ENCODE measurements around the gene NCCRP1.
A peak's percentile ranks its signal among the peaks of the same experiment; 100 is the strongest.

Gene NCCRP1

GRCh38 chr19:39169143-39169810 lies 27.5 kb upstream of the NCCRP1 start:
- ChIA-PET CTCF (no interaction called here), POLR2A (ENCODE audit: low non-redundant PET) (no interaction called here)
- no peak for DNase-seq (ENCODE audit: low spot score)
- TF ChIP-seq, protein P1, sequence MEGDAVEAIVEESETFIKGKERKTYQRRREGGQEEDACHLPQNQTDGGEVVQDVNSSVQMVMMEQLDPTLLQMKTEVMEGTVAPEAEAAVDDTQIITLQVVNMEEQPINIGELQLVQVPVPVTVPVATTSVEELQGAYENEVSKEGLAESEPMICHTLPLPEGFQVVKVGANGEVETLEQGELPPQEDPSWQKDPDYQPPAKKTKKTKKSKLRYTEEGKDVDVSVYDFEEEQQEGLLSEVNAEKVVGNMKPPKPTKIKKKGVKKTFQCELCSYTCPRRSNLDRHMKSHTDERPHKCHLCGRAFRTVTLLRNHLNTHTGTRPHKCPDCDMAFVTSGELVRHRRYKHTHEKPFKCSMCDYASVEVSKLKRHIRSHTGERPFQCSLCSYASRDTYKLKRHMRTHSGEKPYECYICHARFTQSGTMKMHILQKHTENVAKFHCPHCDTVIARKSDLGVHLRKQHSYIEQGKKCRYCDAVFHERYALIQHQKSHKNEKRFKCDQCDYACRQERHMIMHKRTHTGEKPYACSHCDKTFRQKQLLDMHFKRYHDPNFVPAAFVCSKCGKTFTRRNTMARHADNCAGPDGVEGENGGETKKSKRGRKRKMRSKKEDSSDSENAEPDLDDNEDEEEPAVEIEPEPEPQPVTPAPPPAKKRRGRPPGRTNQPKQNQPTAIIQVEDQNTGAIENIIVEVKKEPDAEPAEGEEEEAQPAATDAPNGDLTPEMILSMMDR (conservative IDR thresholded peaks at IDR 0.05; ENCODE audit: low read depth): no peak
- H3K27ac ChIP-seq: no peak overlapping the region

- POLR2A ChIA-PET (ENCODE audit: low non-redundant PET): no interaction called here
- no peak for DNase-seq (ENCODE audit: low spot score)
These were observed 26.2 kb upstream of the NCCRP1 start for GRCh38 chr19:39170386-39171231.

DNA sequence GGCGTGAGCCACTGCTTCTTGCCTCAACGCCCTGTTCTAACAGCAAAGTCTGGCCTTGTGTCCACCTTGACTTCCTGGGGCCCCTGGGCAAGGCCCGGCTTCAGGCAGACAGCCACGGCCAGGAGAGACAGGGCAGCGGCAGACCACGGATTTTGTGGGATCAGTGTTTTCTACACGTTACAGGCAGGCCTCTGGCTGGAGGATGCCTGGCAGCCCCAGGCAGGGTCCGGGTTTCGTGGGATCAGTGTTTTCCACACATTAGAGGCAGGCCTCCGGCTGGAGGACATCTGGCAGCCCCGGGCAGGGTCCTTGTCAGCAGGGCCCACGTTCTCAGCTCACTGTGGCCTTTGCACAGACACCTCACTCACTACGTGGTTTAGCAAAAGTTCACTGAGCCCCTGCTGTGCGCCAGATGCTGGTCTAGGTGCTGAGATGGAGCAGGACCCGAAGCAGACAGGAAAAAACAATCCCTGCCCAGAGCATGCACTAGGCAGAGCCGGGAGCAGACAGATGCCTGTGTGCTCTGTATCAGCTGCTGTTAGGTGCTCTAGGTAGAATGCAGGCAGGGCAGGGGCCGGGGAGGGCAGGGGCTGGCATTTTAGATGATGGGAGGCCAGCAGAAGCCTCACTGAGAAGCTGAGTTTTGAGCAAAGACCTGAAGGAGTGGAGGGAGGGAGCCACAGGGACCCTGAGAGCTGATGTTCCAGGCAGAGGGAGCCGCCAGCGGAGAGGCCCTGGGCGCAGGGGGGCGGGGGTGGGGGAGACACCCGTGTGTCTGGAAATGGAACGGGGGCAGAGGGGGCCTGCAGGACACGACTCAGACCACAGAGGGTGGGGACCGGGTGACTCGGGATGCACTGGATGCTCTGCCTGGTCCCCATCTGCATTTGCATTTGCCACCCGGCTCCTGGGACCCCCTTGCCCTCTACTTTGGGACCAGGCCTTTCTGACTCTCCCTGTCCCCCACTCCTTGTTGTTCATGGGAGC lies 25.0 kb upstream of the NCCRP1 start:
- TF ChIP-seq, protein P1 (conservative IDR thresholded peaks at IDR 0.05; ENCODE audit: low read depth): no peak
- H3K27ac ChIP-seq: peak overlapping the region; percentile 35
- ChIA-PET CTCF (no interaction called here), POLR2A (ENCODE audit: low non-redundant PET) (no interaction called here)
- no peak for DNase-seq (ENCODE audit: low spot score)

More at GRCh38 chr19:39170386-39171231, 26.2 kb upstream of the NCCRP1 start:
- peak overlapping the region; percentile 35 for H3K27ac ChIP-seq
- CTCF ChIA-PET: no interaction called here
- TF ChIP-seq, protein P1 (conservative IDR thresholded peaks at IDR 0.05; ENCODE audit: low read depth): no peak

GRCh38 chr19:39172700-39173501 lies 23.9 kb upstream of the NCCRP1 start:
- H3K27ac ChIP-seq: no peak overlapping the region
- CTCF ChIA-PET: no interaction called here
- POLR2A ChIA-PET (ENCODE audit: low non-redundant PET): no interaction called here
- DNase-seq (ENCODE audit: low spot score): no peak
- TF ChIP-seq, protein P1 (conservative IDR thresholded peaks at IDR 0.05; ENCODE audit: low read depth): no peak

DNA sequence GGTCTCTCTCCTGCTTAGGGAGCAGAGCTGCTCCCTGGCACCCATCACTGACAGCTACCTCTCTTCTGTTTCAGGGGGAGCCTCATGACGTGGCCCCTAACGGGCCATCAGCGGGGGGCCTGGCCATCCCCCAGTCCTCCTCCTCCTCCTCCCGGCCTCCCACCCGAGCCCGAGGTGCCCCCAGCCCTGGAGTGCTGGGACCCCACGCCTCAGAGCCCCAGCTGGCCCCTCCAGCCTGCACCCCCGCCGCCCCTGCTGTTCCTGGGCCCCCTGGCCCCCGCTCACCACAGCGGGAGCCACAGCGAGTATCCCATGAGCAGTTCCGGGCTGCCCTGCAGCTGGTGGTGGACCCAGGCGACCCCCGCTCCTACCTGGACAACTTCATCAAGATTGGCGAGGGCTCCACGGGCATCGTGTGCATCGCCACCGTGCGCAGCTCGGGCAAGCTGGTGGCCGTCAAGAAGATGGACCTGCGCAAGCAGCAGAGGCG lies 23.2 kb upstream of the NCCRP1 start:
- H3K27ac ChIP-seq: no peak overlapping the region
- TF ChIP-seq, protein P1 (conservative IDR thresholded peaks at IDR 0.05; ENCODE audit: low read depth): no peak
- ChIA-PET CTCF (no interaction called here), POLR2A (ENCODE audit: low non-redundant PET) (no interaction called here)
- no peak for DNase-seq (ENCODE audit: low spot score)

All from RWPE1 (cell line).